Osteoblast (primary cell): ENCODE measurements around the gene SMPD3. TPM values are rescaled to one million over a fixed set of nuclear protein-coding genes. Genes with fewer than 3 reads are reported as not detected.

ENCODE experiments used
- DNase-seq: peaks from one replicate; pipeline ENCODE4 v3.0.0; 2011; ENCODE audit warnings: low spot score, mixed read lengths; ENCODE audit not compliant: insufficient read length; ENCODE audit errors: missing footprints
- H2AFZ ChIP-seq: 2 replicates; pipeline ENCODE4 v1.6.0; 2011; ENCODE audit warnings: mild to moderate bottlenecking, low read length
- H3K27ac ChIP-seq: 2 replicates; pipeline ENCODE4 v1.5.1; 2011; ENCODE audit warnings: mild to moderate bottlenecking, low read depth, low read length, moderate library complexity
- H3K27me3 ChIP-seq: 2 replicates; pipeline ENCODE4 v1.6.0; 2012; ENCODE audit warnings: mild to moderate bottlenecking, control low read depth, inconsistent platforms, low read length, moderate library complexity; ENCODE audit not compliant: insufficient read depth
- H3K36me3 ChIP-seq: 2 replicates; pipeline ENCODE4 v1.5.1; 2011; ENCODE audit warnings: mild to moderate bottlenecking, low read length, control low read depth, moderate library complexity; ENCODE audit not compliant: insufficient read depth
- H3K4me1 ChIP-seq: 2 replicates; pipeline ENCODE4 v1.5.1; 2011; ENCODE audit warnings: mild to moderate bottlenecking, low read length, control low read depth, moderate library complexity; ENCODE audit not compliant: insufficient read depth
- H3K4me2 ChIP-seq: 2 replicates; pipeline ENCODE4 v1.6.0; 2011; ENCODE audit warnings: mild to moderate bottlenecking, low read length; ENCODE audit not compliant: insufficient read depth
- H3K4me3 ChIP-seq: fragments of 200-600 bp; sonication (generic); 3 replicates; pipeline ENCODE4 v1.5.1; 2012; ENCODE audit warnings: mild to moderate bottlenecking, low read length, inconsistent platforms; ENCODE audit not compliant: insufficient read depth
- H3K79me2 ChIP-seq: 2 replicates; pipeline ENCODE4 v1.6.0; 2012; ENCODE audit warnings: mild to moderate bottlenecking, low read length, control low read depth, inconsistent platforms; ENCODE audit not compliant: insufficient read depth
- H3K9me3 ChIP-seq: 2 replicates; pipeline ENCODE4 v1.5.1; 2011; ENCODE audit warnings: low read depth, low read length, control low read depth
- H4K20me1 ChIP-seq: 2 replicates; pipeline ENCODE4 v1.6.0; 2012; ENCODE audit warnings: mild to moderate bottlenecking, low read length, control low read depth; ENCODE audit not compliant: insufficient read depth
- total RNA-seq: library from RNA; depleted of rRNA; stranded (reverse); fragments of >200 nt; gene quantifications from 2 replicates; pipeline ENCODE4 v1.2.3, GENCODE V29; 2012
- TF ChIP-seq, protein P1 (sequence below): IDR thresholded peaks from 2 replicates; pipeline ENCODE4 v1.5.1; 2011; ENCODE audit warnings: mild to moderate bottlenecking, low read depth, low read length, moderate library complexity; ENCODE audit errors: extremely low read depth

Gene SMPD3
- total RNA-seq, 1 donor = 0.72 TPM

DNA sequence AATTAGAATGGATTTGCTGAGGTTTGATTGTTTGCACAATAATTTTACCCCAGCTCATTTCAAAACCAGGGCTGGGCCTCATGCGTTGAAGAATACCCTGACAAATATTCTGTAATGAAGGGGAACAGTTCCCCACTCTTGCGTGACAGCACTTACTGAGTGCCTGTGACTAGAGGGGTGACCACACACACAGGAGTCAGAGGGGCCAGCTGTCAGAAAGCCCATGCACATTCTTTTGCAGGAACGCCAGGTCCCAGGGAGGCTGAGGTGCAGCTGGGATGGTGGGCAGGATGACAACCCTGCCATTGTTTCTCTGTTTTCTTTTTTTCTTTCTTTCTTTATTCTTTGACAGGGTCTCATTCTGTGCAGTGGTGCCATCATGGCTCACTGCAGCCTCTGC is 44.6 kb downstream of the SMPD3 start:
- H3K4me3 ChIP-seq = no peak overlapping the region
- TF ChIP-seq, protein P1, sequence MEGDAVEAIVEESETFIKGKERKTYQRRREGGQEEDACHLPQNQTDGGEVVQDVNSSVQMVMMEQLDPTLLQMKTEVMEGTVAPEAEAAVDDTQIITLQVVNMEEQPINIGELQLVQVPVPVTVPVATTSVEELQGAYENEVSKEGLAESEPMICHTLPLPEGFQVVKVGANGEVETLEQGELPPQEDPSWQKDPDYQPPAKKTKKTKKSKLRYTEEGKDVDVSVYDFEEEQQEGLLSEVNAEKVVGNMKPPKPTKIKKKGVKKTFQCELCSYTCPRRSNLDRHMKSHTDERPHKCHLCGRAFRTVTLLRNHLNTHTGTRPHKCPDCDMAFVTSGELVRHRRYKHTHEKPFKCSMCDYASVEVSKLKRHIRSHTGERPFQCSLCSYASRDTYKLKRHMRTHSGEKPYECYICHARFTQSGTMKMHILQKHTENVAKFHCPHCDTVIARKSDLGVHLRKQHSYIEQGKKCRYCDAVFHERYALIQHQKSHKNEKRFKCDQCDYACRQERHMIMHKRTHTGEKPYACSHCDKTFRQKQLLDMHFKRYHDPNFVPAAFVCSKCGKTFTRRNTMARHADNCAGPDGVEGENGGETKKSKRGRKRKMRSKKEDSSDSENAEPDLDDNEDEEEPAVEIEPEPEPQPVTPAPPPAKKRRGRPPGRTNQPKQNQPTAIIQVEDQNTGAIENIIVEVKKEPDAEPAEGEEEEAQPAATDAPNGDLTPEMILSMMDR = no peak
- peaks cover 4% of the 10 kb centered on the region for H3K27me3 ChIP-seq
- no peak for DNase-seq
- no peak overlapping the region for H3K4me2 ChIP-seq
- H3K27ac ChIP-seq = no peak overlapping the region
- H3K79me2 ChIP-seq = no peaks in the 10 kb centered on the region
- no peak overlapping the region for H2AFZ ChIP-seq
- no peaks in the 10 kb centered on the region for H3K36me3 ChIP-seq
- H3K4me1 ChIP-seq = peaks cover 25% of the 10 kb centered on the region
- H3K9me3 ChIP-seq = no peaks in the 10 kb centered on the region
- H4K20me1 ChIP-seq = no peaks in the 10 kb centered on the region

DNA sequence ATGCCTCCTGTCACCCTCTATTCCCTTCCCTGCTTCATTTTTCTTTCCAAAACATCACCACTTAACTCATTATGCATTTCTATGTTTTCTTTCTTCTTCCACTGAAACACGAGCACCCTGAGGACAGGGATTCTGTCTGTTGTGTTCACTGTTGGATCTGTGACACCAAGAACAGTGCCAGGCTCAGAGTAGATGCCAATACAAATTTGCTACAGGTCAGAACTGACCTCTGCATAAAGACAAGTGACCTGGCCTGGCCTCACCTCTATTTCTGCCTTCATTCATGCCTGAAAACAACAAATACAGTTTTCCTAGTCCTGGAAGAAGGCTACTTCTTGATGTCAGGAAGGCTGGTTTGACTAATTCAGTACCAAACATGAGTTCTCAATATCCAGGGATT is 45.1 kb downstream of the SMPD3 start:
- no peak overlapping the region for H3K4me2 ChIP-seq
- TF ChIP-seq, protein P1 = no peak
- peaks cover 25% of the 10 kb centered on the region for H3K4me1 ChIP-seq
- no peak overlapping the region for H2AFZ ChIP-seq
- H4K20me1 ChIP-seq = no peaks in the 10 kb centered on the region
- DNase-seq = no peak
- H3K27ac ChIP-seq = no peak overlapping the region
- no peaks in the 10 kb centered on the region for H3K9me3 ChIP-seq
- H3K4me3 ChIP-seq = no peak overlapping the region
- H3K36me3 ChIP-seq = no peaks in the 10 kb centered on the region
- H3K27me3 ChIP-seq = no peaks in the 10 kb centered on the region
- H3K79me2 ChIP-seq = no peaks in the 10 kb centered on the region

DNA sequence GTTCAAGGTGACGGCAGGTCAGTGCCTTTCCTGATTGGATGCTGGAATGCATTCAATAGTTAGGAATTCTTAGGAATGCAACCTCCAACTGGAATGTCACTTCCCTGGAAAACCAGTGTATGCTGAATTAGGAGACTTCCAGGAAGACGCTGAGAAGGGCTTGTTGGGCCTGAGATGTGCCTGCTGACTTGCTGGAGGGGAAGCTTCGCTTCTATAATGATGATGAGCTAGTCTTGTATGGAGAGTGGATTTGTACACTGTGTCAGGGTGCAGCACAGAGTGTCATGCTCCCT is 45.6 kb downstream of the SMPD3 start:
- H4K20me1 ChIP-seq = no peaks in the 10 kb centered on the region
- H3K27ac ChIP-seq = peak overlapping the region; percentile 35
- no peaks in the 10 kb centered on the region for H3K9me3 ChIP-seq
- peaks cover 25% of the 10 kb centered on the region for H3K4me1 ChIP-seq
- H3K79me2 ChIP-seq = no peaks in the 10 kb centered on the region
- H3K4me3 ChIP-seq = no peak overlapping the region
- TF ChIP-seq, protein P1 = no peak
- no peaks in the 10 kb centered on the region for H3K27me3 ChIP-seq
- no peak overlapping the region for H3K4me2 ChIP-seq
- no peak overlapping the region for H2AFZ ChIP-seq
- DNase-seq = no peak
- no peaks in the 10 kb centered on the region for H3K36me3 ChIP-seq

DNA sequence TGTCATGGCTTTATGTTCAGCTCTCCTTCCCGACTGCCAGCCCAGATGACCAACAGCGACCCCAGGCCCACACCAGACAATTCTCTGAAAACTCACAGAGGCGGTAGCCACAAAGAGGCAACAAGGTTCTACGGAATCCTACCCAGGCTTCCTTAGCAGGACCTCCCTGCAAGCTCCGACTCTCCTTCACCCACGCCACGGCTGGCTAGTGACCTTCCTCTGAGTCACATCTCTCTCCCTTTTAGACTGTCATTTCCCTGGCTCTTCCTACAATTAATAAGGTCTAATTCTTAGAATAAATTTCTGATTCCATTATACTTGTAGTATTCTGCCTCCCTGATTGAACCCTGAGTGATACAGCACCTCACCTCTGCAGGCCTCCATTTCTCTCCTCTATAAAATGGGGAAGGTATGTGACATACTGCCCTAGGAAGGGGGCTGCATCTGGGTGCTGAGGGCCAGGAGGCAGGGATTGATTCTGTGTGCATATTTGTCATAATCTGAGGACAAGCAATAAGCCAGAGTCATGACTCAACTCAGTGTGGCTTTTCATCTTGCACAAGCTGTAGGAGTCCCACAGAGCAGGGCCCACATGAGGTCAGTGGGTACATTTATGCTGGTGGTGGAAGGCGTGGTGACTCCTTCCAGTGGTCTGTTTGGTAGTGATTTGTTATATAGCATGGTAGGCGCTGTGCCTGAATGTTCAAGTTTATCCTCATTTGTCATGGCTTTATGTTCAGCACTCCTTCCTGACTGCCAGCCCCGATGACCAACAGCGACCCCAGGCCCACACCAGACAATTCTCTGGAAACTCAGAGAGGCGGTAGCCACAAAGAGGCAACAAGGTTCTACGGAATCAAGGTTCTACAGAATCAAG is 46.2 kb downstream of the SMPD3 start:
- TF ChIP-seq, protein P1 = no peak
- H3K4me2 ChIP-seq = peak overlapping the region; percentile 44
- no peaks in the 10 kb centered on the region for H3K36me3 ChIP-seq
- H3K27ac ChIP-seq = peak overlapping the region; percentile 35
- no peaks in the 10 kb centered on the region for H4K20me1 ChIP-seq
- DNase-seq = peak; percentile 92
- H3K9me3 ChIP-seq = no peaks in the 10 kb centered on the region
- H3K4me3 ChIP-seq = no peak overlapping the region
- H2AFZ ChIP-seq = no peak overlapping the region
- H3K79me2 ChIP-seq = no peaks in the 10 kb centered on the region
- H3K4me1 ChIP-seq = peaks cover 25% of the 10 kb centered on the region
- no peaks in the 10 kb centered on the region for H3K27me3 ChIP-seq
